Epithelial cell of umbilical artery (primary cell): ENCODE measurements around the gene TP53INP2. TPM values are rescaled to one million over a fixed set of nuclear protein-coding genes. Genes with fewer than 3 reads are reported as not detected.

Experiments
- total RNA-seq: library from RNA; depleted of rRNA; stranded (reverse); fragments of >200 nt; gene quantifications from 2 replicates; pipeline ENCODE4 v1.2.3, GENCODE V29; 2014

TP53INP2 gene, protein sequence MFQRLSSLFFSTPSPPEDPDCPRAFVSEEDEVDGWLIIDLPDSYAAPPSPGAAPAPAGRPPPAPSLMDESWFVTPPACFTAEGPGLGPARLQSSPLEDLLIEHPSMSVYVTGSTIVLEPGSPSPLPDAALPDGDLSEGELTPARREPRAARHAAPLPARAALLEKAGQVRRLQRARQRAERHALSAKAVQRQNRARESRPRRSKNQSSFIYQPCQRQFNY
- total RNA-seq, result 3.0 and 4.5 TPM in 2 replicates

DNA sequence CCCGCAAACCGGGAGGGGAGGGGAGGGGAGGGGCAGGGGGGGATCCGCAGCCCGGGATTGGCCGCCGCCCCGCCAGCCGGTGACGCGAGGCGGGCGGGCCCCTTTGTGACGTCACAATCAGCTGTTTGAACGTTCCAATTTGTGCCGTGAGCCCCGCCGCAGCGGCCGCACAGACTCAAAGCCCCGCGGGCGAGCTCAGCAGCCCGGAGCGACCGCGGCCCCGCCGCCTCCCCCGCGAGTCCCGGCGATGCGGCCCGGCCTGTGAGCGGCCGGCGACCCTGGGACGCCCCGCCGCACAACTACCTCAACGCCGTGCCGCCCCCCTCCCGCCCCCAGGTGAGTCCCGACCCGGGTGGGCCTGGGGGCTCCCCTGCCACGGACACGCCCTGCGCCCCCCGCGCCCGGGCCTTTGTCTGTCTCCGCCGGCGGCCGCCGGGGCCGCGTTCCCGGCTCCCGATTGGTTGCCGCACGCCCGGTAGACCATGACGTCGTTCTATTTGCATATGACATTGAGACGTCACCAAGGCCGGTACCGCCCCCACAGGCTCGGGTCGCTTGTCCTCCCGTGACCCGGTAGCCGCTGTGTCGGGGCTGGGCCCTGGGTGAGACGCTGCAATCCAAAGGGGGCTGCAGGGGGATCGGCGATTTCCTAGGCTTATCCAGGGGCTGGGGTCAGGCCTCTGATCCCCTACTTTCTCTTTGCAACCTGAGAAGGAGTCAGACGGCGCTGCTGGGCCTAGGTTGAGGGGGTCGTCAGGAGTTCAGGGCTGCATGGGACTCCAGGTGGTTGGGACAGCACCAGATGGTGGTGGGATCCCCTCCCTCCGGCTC lies at the start of gene TP53INP2:
Gene TP53INP2, plus strand, starts transcription at position 168 of the 831 bp plus-strand sequence. CDS start 4,396 bp downstream, outside the sequence.

DNA sequence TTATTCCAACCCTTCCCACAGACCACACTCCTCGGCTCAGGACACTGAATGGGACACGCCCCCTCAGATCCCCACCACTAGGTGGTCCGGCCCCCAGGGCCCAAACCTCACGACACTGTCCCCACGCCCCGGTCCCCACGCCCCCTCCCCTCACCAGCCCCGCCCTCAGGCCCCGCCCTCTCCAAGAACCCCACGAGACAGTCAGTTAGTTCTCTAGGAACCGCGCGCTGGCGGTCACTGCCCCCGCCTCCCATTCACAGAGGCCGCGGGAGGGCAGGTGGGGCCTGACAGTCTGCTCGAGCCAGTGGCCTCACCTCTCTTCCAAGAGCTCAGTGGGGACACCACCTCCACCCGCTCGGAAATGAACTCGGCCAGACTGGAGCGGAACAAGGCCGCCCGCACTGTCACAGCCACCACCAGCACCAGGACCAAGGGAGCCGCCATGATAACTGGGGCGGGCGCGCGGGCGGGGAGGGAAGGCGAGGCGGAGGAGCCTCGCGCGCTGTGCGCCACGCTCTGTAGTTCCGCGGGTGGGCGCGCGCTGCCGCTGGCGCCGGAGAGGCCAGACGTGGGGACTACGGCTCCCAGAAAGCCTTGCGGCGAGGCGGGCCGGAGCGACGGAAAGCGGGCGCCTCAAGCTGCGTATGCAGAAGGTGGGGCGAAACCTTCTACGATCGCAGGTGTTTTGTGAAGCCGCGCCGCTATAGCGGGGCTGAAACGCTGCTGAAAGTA lies 27.3 kb upstream of the TP53INP2 start, which contains the start of gene PIGU:
Gene PIGU, minus strand, starts transcription at position 451 of the 732 bp plus-strand sequence. Its CDS starts 7 bp downstream, at position 444.

Other genes starting within 250 kb of the TP53INP2 start
- gene DYNLRB1, start 187.9 kb upstream of the TP53INP2 start, total RNA-seq, result 14.9 and 23.7 TPM in 2 replicates
- 15.8 and 18.5 TPM in 2 replicates for gene MAP1LC3A, start 145.6 kb upstream of the TP53INP2 start, total RNA-seq
- 5.8 and 7.1 TPM in 2 replicates for gene PIGU, start 27.3 kb upstream of the TP53INP2 start, total RNA-seq
- 3.5 and 5.2 TPM in 2 replicates for gene NCOA6, start 121.3 kb downstream of the TP53INP2 start, total RNA-seq
- gene GGT7, start 168.5 kb downstream of the TP53INP2 start, total RNA-seq, result 3.2 and 3.9 TPM in 2 replicates
- gene ACSS2, start 172.3 kb downstream of the TP53INP2 start, total RNA-seq, result 46.1 and 52.0 TPM in 2 replicates